ENCODE data around the gene YAP1.
"Not testable (repeated sequence)": the region's sequence is repeated elsewhere in the genome, so short reads cannot be mapped to it uniquely, and the experiment has no call there.

Gene YAP1

GRCh38 chr11:102166175-102167064 is 56.2 kb downstream of the YAP1 start:
- no peak for DNase-seq

DNA sequence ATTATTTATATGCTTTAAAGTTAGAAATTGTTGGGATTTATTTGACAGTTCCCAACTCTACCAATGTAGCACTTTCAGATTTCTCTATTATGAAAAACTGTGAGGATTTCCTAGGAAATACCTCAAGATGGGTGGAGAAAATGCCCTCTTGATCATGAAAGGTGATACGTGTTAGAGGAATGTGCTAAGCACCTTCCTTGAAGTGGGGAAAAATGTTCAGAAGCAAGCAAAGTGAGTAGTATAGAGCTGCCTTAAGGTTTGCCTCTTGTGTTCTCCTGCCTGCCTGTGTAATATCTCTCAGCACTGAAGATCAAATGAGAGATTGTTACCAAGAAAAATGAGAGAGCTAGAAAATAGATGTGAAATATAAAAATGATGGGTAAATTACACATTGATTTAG is 58.2 kb downstream of the YAP1 start:
- no peak for DNase-seq

GRCh38 chr11:102171101-102171500 is 60.9 kb downstream of the YAP1 start:
- DNase-seq: no peak

- DNase-seq: no peak
Measured at GRCh38 chr11:102172127-102172848, 62.0 kb downstream of the YAP1 start.

DNA sequence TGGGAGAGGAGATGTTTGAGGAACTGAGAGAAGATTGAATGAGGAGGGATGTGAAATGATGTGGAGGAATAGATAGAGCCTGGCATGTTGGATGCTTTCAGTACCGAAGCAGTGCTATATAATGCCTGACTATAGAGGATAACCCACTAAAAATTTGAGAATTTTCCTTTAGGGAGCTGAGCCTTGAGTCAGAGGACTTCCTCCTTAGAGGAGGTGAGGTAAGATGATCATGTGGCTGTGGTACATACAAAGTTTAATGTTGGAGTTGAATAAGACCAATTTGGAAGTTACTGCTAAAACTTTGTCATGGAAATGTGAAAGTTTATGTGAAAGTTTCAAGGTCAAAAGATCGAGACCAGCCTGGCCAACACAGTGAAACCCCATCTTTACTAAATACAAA is 66.9 kb downstream of the YAP1 start:
- no peak for DNase-seq

DNA sequence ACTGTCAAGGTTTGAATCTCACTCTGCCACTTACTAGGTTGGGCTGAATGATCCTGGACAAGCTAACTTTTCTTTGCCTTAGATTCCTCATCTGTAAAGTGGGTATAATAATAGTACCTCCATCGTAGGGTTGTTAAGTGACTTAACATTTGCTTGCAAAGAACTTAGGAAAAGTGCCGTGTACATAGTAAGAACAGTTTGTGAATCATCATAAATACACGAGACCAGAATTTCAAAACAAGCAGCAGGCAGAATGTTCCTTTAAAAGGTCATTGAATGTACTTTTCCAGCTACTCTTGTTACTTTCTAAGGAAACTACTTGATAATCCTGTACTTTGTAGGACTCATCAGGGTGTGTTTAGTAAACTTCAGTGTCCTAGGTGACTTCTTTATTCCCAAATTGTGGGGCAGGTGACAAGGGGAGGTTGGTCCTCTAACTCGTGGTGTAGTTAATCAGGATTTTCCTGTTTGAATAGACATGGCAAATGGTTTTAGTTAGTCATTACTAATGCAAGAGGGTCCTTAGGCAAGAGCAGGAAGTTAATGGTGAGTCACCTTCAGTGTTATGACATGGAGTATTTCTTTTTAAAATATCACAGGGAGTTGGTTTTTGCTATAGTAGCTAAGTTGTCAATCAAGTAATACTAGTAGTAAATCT is 67.9 kb downstream of the YAP1 start:
- DNase-seq: no peak

GRCh38 chr11:102179371-102179770 is 69.1 kb downstream of the YAP1 start:
- DNase-seq: no peak

DNA sequence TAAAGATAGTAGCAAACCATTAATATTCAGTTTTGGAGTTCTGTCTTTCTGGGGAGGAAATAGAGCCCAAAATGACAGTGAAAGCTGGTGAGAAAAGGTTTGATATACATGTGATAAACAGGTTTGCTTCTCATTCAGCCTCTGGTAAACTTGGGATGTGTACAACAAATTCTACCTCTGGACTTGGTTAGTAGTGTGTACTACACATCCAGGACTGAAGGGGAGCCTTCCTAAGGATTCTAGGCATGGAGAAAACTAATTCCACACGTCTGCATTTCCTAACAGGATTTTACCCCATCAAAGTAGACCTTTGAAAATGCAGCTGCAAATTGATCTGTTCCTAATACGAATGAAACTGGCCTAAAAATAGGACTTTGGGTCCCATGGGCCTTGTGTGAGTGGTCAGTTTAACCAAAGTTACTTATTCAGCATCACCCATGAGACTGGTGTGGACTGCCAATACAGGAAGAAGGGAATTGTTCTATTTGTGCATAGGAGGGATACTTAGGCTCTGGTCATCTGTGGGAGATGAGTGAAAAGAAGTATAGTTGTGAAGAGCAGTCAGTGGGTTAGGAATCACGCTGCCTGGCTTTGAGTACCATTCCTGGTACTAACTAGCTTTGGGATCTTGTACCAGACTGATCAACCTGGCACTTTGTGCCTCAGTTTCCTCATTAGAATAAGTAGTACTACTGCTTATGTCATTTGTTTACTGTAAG is 74.2 kb downstream of the YAP1 start:
- DNase-seq: no peak

- no peak for DNase-seq
Measured at GRCh38 chr11:102186551-102187191, 76.4 kb downstream of the YAP1 start.

GRCh38 chr11:102187416-102188151 is 77.3 kb downstream of the YAP1 start:
- no peak for DNase-seq

GRCh38 chr11:102188488-102188887 is 78.2 kb downstream of the YAP1 start:
- no peak for DNase-seq

- DNase-seq: no peak
Measured at GRCh38 chr11:102191832-102192231, 81.6 kb downstream of the YAP1 start.

- DNase-seq: no peak
Measured at GRCh38 chr11:102192349-102193066, 82.3 kb downstream of the YAP1 start.

DNA sequence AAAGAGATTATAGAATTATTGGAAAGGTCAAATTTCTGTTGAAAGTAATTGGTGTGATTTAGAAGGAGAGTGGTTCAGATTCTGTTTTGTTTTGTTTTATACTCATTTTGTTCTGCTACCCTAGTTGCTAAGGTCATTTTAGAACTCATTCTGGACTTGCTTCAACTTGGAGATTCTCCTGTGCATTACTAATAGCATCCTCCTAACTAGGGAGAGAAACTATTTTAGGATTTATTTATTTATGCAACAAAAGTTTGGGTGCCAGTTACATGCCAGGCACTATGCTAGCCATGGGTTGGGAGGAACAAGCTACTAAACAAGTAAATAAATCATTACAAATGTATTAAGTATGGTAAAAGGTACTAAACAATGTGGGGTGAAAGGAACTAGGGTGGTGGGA is 84.0 kb downstream of the YAP1 start:
- no peak for DNase-seq

- DNase-seq: no peak
Measured at GRCh38 chr11:102194990-102195389, 84.7 kb downstream of the YAP1 start.

DNA sequence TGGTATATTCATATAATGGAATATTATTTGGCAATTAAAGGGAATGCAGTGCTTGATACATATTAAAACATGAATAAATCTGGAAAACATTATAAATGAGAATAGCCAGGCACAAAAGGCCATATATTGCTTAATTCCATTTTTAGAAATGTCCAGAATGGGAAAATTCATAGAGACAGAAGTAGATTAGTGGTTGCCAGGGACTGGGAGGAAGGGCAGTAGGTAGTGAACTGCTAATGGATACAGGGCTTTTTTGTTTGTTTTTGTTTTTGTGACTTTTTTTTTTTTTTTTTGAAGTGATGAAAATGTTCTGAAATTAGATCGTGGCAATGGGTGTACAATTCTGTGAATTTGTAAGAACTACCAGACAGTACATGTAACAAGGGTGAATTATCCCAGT is 86.1 kb downstream of the YAP1 start:
- no peak for DNase-seq

GRCh38 chr11:102196816-102197215 is 86.6 kb downstream of the YAP1 start:
- no peak for DNase-seq

DNA sequence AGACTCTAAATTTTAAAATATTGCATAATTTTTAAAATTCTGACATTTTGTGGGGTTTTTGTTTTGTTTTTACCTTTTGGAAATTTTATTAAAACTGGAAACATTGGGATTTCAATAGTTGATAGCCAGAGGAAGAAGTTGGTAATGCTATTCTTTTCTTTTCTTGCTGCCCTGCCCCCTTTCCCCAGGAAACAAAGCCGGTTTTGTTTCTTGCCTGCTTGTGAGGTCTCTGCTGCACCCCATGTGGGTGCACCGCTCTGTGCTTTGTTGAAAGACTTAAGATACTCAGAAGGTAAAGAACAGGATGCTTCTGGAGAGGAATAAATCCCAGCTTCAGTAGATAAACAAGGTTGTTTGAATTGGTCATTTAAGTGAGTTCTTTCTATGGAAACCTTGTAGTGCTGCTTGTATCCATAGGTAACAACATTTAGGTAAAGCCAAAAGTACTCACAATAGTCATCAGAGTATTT is 87.5 kb downstream of the YAP1 start:
- no peak for DNase-seq

- no peak for DNase-seq
Measured at GRCh38 chr11:102199673-102200072, 89.4 kb downstream of the YAP1 start.

- DNase-seq: not testable (repeated sequence)
Measured at GRCh38 chr11:102200325-102200724, 90.1 kb downstream of the YAP1 start.

GRCh38 chr11:102201776-102202175 is 91.5 kb downstream of the YAP1 start:
- DNase-seq: no peak

Measured in effector CD8-positive, alpha-beta T cell (primary cell).